ENCODE measurements around the gene PINK1. TPM values are rescaled to one million over a fixed set of nuclear protein-coding genes. Genes with fewer than 3 reads are reported as not detected.

Gene PINK1
- 24.4 and 24.9 TPM in 2 replicates for polyA plus RNA-seq (2012; rRNA removed)
- 20.5 and 24.3 TPM in 2 replicates for polyA plus RNA-seq (2012; cell fraction: cytosol; rRNA removed)
- 18.2 and 19.5 TPM in 2 replicates for polyA plus RNA-seq (2012; cell fraction: nucleus; rRNA removed)

DNA sequence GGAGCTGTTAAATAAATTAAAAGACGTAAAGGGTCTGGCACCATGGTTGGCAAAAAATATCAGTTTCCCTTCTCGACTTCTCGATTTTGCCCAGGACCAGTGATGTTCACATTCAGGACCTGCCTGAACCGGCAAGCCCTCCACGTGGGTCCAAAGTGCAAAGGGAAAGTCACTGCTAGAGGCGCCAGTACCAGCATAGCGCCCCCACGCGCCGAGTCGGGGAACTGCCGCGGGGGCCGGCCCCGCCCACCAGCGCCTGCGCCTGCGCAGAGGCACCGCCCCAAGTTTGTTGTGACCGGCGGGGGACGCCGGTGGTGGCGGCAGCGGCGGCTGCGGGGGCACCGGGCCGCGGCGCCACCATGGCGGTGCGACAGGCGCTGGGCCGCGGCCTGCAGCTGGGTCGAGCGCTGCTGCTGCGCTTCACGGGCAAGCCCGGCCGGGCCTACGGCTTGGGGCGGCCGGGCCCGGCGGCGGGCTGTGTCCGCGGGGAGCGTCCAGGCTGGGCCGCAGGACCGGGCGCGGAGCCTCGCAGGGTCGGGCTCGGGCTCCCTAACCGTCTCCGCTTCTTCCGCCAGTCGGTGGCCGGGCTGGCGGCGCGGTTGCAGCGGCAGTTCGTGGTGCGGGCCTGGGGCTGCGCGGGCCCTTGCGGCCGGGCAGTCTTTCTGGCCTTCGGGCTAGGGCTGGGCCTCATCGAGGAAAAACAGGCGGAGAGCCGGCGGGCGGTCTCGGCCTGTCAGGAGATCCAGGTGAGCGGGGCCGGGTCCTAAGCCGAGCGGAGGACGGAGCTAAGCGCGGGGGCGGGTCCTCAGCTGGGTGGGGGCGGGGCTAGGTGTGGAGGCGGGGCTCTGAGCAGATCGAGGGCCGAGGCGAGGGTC lies at the start of gene PINK1:
PINK1 (plus strand) TSS at position 269 of the 875 bp plus-strand sequence; CDS start at position 360, 91 bp downstream.
- H3K36me3 ChIP-seq (replicated peaks in 1 of 2; ENCODE audit: control insufficient read depth in 1 of 2, insufficient read depth in 2 of 2, low read length in 1 of 2): no peaks in the 10 kb centered on the region
- CTCF ChIA-PET: interaction anchor here (0.6 to 10.4 kb wide), 52 partner anchors 8 to 718 kb away, joined by 3 to 97 read pairs (median 5); partner anchors contain the start of genes CDA, DDOST, FAM43B and MUL1
- POLR2A ChIA-PET: interaction anchor here (0.6 to 1.3 kb wide), 3 partner anchors 28 to 126 kb away, joined by 3 to 5 read pairs (median 4); partner anchors contain the start of genes DDOST and MUL1
- DNase-seq: peak; percentile 95
- peak within 1 kb of the TSS; percentile 80 for H3K4me2 ChIP-seq
- peak within 1 kb of the TSS; percentile 99 for H2AFZ ChIP-seq (ENCODE audit: low read depth)
- peaks cover 0 to 12% of the 10 kb centered on the region in 2 experiments; a peak in 1 of 4 replicates for H3K4me1 ChIP-seq (ENCODE audit: control insufficient read depth in 1 of 2, insufficient read depth in 2 of 2, low read depth in 1 of 2, low read length in 1 of 2)
- H3K9me3 ChIP-seq: no peaks in the 10 kb centered on the region
- no peaks in the 10 kb centered on the region for H3K79me2 ChIP-seq (ENCODE audit: insufficient read depth)
- 3% methylated on average over 23 of the region's 93 CpGs for WGBS (ENCODE audit: low lambda C conversion rate)
- H3K4me3 ChIP-seq (ENCODE audit: low read depth in 2 of 2, low read length in 1 of 2): peak within 1 kb of the TSS; percentile 64 to 88
- no peaks in the 10 kb centered on the region for H3K9me2 ChIP-seq
- H3K27me3 ChIP-seq (ENCODE audit: insufficient read depth): no peaks in the 10 kb centered on the region
- H3F3A ChIP-seq (replicated peaks; ENCODE audit: insufficient read depth): no peaks in the 10 kb centered on the region
- H4K20me1 ChIP-seq (ENCODE audit: insufficient read depth): no peaks in the 10 kb centered on the region; the same call in 1 of the 2 replicates
- H3K27ac ChIP-seq (ENCODE audit: low read depth in 2 of 2, low read length in 1 of 2): peak within 1 kb of the TSS; percentile 60 to 70
- peak within 1 kb of the TSS; percentile 81 for H3K9ac ChIP-seq
- TF ChIP-seq RCOR1 (IDR thresholded peaks at IDR 0.05; ENCODE audit: low read length) (no peak; the same call in 1 of the 2 replicates), SIN3A (IDR thresholded peaks at IDR 0.05; ENCODE audit: borderline replicate concordance, low read depth, low read length) (peak; percentile 84), FOSL2 (IDR thresholded peaks at IDR 0.05; ENCODE audit: borderline replicate concordance, low read depth) (no peak), TAF1 (IDR thresholded peaks at IDR 0.05; ENCODE audit: borderline replicate concordance, low read depth, low read length) (peak; percentile 27; the same call in 1 of the 2 replicates), CHD2 (IDR thresholded peaks at IDR 0.05; ENCODE audit: low read length, partially characterized antibody) (no peak), JUND (IDR thresholded peaks at IDR 0.05) (no peak), TCF12 (IDR thresholded peaks at IDR 0.05) (no peak), EP300 (IDR thresholded peaks at IDR 0.05; ENCODE audit: borderline replicate concordance in 1 of 2, low read depth in 1 of 2, low read length in 1 of 2) (no peak), GABPA (IDR thresholded peaks at IDR 0.05; ENCODE audit: low read depth) (no peak), NFIC (IDR thresholded peaks at IDR 0.05; ENCODE audit: borderline replicate concordance) (no peak), RAD21 (IDR thresholded peaks at IDR 0.05; ENCODE audit: low read length) (peak; percentile 66), TEAD4 (IDR thresholded peaks at IDR 0.05; ENCODE audit: borderline replicate concordance, insufficient read depth) (no peak), YY1 (IDR thresholded peaks at IDR 0.05; ENCODE audit: low read depth) (no peak), MEF2A (IDR thresholded peaks at IDR 0.05; ENCODE audit: borderline replicate concordance, low read depth) (no peak), MXI1 (IDR thresholded peaks at IDR 0.05; ENCODE audit: low read depth, low read length) (peak; percentile 95), EZH2phosphoT487 (IDR thresholded peaks at IDR 0.05; ENCODE audit: borderline replicate concordance, low read depth) (no peak)
- TF ChIP-seq, protein P1, sequence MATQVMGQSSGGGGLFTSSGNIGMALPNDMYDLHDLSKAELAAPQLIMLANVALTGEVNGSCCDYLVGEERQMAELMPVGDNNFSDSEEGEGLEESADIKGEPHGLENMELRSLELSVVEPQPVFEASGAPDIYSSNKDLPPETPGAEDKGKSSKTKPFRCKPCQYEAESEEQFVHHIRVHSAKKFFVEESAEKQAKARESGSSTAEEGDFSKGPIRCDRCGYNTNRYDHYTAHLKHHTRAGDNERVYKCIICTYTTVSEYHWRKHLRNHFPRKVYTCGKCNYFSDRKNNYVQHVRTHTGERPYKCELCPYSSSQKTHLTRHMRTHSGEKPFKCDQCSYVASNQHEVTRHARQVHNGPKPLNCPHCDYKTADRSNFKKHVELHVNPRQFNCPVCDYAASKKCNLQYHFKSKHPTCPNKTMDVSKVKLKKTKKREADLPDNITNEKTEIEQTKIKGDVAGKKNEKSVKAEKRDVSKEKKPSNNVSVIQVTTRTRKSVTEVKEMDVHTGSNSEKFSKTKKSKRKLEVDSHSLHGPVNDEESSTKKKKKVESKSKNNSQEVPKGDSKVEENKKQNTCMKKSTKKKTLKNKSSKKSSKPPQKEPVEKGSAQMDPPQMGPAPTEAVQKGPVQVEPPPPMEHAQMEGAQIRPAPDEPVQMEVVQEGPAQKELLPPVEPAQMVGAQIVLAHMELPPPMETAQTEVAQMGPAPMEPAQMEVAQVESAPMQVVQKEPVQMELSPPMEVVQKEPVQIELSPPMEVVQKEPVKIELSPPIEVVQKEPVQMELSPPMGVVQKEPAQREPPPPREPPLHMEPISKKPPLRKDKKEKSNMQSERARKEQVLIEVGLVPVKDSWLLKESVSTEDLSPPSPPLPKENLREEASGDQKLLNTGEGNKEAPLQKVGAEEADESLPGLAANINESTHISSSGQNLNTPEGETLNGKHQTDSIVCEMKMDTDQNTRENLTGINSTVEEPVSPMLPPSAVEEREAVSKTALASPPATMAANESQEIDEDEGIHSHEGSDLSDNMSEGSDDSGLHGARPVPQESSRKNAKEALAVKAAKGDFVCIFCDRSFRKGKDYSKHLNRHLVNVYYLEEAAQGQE (IDR thresholded peaks at IDR 0.05; ENCODE audit: low read depth, low read length): no peak
- TF ChIP-seq, protein P2, sequence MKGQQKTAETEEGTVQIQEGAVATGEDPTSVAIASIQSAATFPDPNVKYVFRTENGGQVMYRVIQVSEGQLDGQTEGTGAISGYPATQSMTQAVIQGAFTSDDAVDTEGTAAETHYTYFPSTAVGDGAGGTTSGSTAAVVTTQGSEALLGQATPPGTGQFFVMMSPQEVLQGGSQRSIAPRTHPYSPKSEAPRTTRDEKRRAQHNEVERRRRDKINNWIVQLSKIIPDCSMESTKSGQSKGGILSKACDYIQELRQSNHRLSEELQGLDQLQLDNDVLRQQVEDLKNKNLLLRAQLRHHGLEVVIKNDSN (IDR thresholded peaks at IDR 0.05; ENCODE audit: borderline replicate concordance, low read depth): peak; percentile 24; the same call in 1 of the 2 replicates
- TF ChIP-seq, protein P3, sequence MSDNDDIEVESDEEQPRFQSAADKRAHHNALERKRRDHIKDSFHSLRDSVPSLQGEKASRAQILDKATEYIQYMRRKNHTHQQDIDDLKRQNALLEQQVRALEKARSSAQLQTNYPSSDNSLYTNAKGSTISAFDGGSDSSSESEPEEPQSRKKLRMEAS (IDR thresholded peaks at IDR 0.05; ENCODE audit: low read depth): peak; percentile 86
- TF ChIP-seq, protein P4, sequence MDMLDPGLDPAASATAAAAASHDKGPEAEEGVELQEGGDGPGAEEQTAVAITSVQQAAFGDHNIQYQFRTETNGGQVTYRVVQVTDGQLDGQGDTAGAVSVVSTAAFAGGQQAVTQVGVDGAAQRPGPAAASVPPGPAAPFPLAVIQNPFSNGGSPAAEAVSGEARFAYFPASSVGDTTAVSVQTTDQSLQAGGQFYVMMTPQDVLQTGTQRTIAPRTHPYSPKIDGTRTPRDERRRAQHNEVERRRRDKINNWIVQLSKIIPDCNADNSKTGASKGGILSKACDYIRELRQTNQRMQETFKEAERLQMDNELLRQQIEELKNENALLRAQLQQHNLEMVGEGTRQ (IDR thresholded peaks at IDR 0.05; ENCODE audit: borderline replicate concordance, low read depth, low read length): no peak
- TF ChIP-seq, protein P5, sequence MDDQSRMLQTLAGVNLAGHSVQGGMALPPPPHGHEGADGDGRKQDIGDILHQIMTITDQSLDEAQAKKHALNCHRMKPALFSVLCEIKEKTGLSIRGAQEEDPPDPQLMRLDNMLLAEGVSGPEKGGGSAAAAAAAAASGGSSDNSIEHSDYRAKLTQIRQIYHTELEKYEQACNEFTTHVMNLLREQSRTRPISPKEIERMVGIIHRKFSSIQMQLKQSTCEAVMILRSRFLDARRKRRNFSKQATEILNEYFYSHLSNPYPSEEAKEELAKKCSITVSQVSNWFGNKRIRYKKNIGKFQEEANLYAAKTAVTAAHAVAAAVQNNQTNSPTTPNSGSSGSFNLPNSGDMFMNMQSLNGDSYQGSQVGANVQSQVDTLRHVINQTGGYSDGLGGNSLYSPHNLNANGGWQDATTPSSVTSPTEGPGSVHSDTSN (IDR thresholded peaks at IDR 0.05): no peak
- TF ChIP-seq, protein P6, sequence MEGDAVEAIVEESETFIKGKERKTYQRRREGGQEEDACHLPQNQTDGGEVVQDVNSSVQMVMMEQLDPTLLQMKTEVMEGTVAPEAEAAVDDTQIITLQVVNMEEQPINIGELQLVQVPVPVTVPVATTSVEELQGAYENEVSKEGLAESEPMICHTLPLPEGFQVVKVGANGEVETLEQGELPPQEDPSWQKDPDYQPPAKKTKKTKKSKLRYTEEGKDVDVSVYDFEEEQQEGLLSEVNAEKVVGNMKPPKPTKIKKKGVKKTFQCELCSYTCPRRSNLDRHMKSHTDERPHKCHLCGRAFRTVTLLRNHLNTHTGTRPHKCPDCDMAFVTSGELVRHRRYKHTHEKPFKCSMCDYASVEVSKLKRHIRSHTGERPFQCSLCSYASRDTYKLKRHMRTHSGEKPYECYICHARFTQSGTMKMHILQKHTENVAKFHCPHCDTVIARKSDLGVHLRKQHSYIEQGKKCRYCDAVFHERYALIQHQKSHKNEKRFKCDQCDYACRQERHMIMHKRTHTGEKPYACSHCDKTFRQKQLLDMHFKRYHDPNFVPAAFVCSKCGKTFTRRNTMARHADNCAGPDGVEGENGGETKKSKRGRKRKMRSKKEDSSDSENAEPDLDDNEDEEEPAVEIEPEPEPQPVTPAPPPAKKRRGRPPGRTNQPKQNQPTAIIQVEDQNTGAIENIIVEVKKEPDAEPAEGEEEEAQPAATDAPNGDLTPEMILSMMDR (IDR thresholded peaks at IDR 0.05): peak; percentile 96
